Upper lobe of right lung (tissue), 1 donor: ENCODE results near the gene KRTAP19-6. TPM values are rescaled to one million over a fixed set of nuclear protein-coding genes. Genes with fewer than 3 reads are reported as not detected.
"Not testable (repeated sequence)": the region's sequence is repeated elsewhere in the genome, so short reads cannot be mapped to it uniquely, and the experiment has no call there.

Source experiments
- ATAC-seq: fragments of 200-7000 bp; cut with Tn5 transposase; one replicate; pipeline ENCODE4 v1.9.1; 2020; ENCODE audit warnings: mild to moderate bottlenecking, moderate library complexity
- DNase-seq: peaks from one replicate; pipeline ENCODE4 v3.0.0-alpha.2; 2020
- H3K27ac ChIP-seq: fragments of 200-600 bp; one replicate; pipeline ENCODE4 v1.8.0; 2022
- H3K27me3 ChIP-seq: fragments of 200-600 bp; one replicate; pipeline ENCODE4 v1.8.0; 2022; ENCODE audit warnings: mild to moderate bottlenecking
- H3K36me3 ChIP-seq: fragments of 200-600 bp; one replicate; pipeline ENCODE4 v1.8.0; 2022
- H3K4me1 ChIP-seq: fragments of 200-600 bp; one replicate; pipeline ENCODE4 v1.8.0; 2022
- H3K4me3 ChIP-seq: fragments of 200-600 bp; one replicate; pipeline ENCODE4 v1.8.0; 2022; ENCODE audit warnings: mild to moderate bottlenecking
- H3K9me3 ChIP-seq: fragments of 200-600 bp; one replicate; pipeline ENCODE4 v1.8.0; 2022
- CTCF ChIP-seq: fragments of 200-600 bp; IDR thresholded peaks from one replicate; pipeline ENCODE4 v1.8.0; 2022; ENCODE audit warnings: antibody characterized with exemption
- intact Hi-C: fragments of 100-400 bp; cut with DNase I; formaldehyde crosslinking; loops from one replicate; pipeline ENCODE4 v1.11.0; 2022
- total RNA-seq: library from RNA; stranded (reverse); fragmentation: NEBNext Ultra II Directional; extraction: Animal tissue kit (Norgen Biotek cat#: 25700); gene quantifications from one replicate; pipeline ENCODE4 v1.2.1, GENCODE V29; 2021
- donor health status: DM: no; HTN: yes; CAD: no; lungs with severe emphysema.

The KRTAP19-6 gene
- total RNA-seq, 1 donor from 2014 or later = not detected

GRCh38 chr21:30552782-30553181 lies 11.1 kb upstream of the KRTAP19-6 start:
- no peaks in the 10 kb centered on the region for H3K4me1 ChIP-seq
- no peaks in the 10 kb centered on the region for H3K36me3 ChIP-seq
- DNase-seq (no peak), ATAC-seq (no peak)
- no peaks in the 10 kb centered on the region for H3K27me3 ChIP-seq
- no peak overlapping the region for H3K4me3 ChIP-seq
- no peak overlapping the region for H3K27ac ChIP-seq
- no peaks in the 10 kb centered on the region for H3K9me3 ChIP-seq
- no peak for TF ChIP-seq CTCF
- intact Hi-C loops = no loop called here

- Histone ChIP-seq H3K9me3 (no peaks in the 10 kb centered on the region), H3K36me3 (no peaks in the 10 kb centered on the region), H3K27ac (no peak overlapping the region), H3K27me3 (no peaks in the 10 kb centered on the region), H3K4me3 (no peak overlapping the region), H3K4me1 (no peaks in the 10 kb centered on the region)
- intact Hi-C loops = no loop called here
- ATAC-seq = no peak
- TF ChIP-seq CTCF = no peak
- no peak for DNase-seq
Observed at GRCh38 chr21:30518876-30519275, 22.8 kb downstream of the KRTAP19-6 start.

GRCh38 chr21:30515681-30516080 lies 26.0 kb downstream of the KRTAP19-6 start:
- ATAC-seq = no peak
- H3K9me3 ChIP-seq = no peaks in the 10 kb centered on the region
- intact Hi-C loops = no loop called here
- no peak for DNase-seq
- TF ChIP-seq CTCF = no peak
- no peak overlapping the region for H3K27ac ChIP-seq
- H3K36me3 ChIP-seq = no peaks in the 10 kb centered on the region
- no peak overlapping the region for H3K4me3 ChIP-seq
- no peaks in the 10 kb centered on the region for H3K4me1 ChIP-seq
- H3K27me3 ChIP-seq = no peaks in the 10 kb centered on the region

- intact Hi-C loops, DNase-seq, H3K36me3 ChIP-seq, H3K4me1 ChIP-seq, H3K27ac ChIP-seq, H3K27me3 ChIP-seq, H3K9me3 ChIP-seq, ATAC-seq, H3K4me3 ChIP-seq: not testable (repeated sequence)
- TF ChIP-seq CTCF = peak; percentile 31
Observed at GRCh38 chr21:30505621-30506205, 36.0 kb downstream of the KRTAP19-6 start.

- no peak for ATAC-seq
Observed at GRCh38 chr21:30502041-30502440, 39.6 kb downstream of the KRTAP19-6 start, which contains the start of gene KRTAP19-5. Gene KRTAP19-5, minus strand, starts transcription at chr21:30502141. Its CDS starts 51 bp downstream, at chr21:30502090.

More at GRCh38 chr21:30502041-30502440, 39.6 kb downstream of the KRTAP19-6 start, which contains the start of gene KRTAP19-5:
- intact Hi-C loops = no loop called here
- H3K27ac ChIP-seq = no peak within 1 kb of the TSS
- H3K27me3 ChIP-seq = no peaks in the 10 kb centered on the region
- no peak for TF ChIP-seq CTCF
- no peak for DNase-seq
- H3K4me1 ChIP-seq = no peaks in the 10 kb centered on the region
- no peaks in the 10 kb centered on the region for H3K9me3 ChIP-seq
- H3K36me3 ChIP-seq = no peaks in the 10 kb centered on the region
- no peak within 1 kb of the TSS for H3K4me3 ChIP-seq
